Endothelial cell (in vitro differentiated cells): Measurements from ENCODE around the gene SP140. TPM values are rescaled to one million over a fixed set of nuclear protein-coding genes. Genes with fewer than 3 reads are reported as not detected.
"Not testable (repeated sequence)": the region's sequence is repeated elsewhere in the genome, so short reads cannot be mapped to it uniquely, and the experiment has no call there.

ENCODE experiments used
- DNase-seq: peaks from one replicate; pipeline ENCODE4 v3.0.0; 2021; ENCODE audit warnings: low spot score
- H3K27ac Mint-ChIP-seq: one replicate; pipeline ENCODE4 v1.8.0; 2021; ENCODE audit warnings: mixed read lengths, inconsistent platforms; ENCODE audit not compliant: unreplicated experiment
- H3K27me3 Mint-ChIP-seq: one replicate; pipeline ENCODE4 v1.8.0; 2021; ENCODE audit warnings: mild to moderate bottlenecking, moderate library complexity, mixed read lengths, inconsistent platforms; ENCODE audit not compliant: unreplicated experiment
- H3K36me3 Mint-ChIP-seq: one replicate; pipeline ENCODE4 v1.8.0; 2021; ENCODE audit warnings: mild to moderate bottlenecking, low read depth, mixed read lengths, inconsistent platforms; ENCODE audit not compliant: unreplicated experiment
- H3K4me1 Mint-ChIP-seq: one replicate; pipeline ENCODE4 v1.8.0; 2021; ENCODE audit warnings: mild to moderate bottlenecking, mixed read lengths, inconsistent platforms; ENCODE audit not compliant: unreplicated experiment
- H3K4me3 Mint-ChIP-seq: one replicate; pipeline ENCODE4 v1.8.0; 2021; ENCODE audit warnings: mild to moderate bottlenecking, mixed read lengths, inconsistent platforms; ENCODE audit not compliant: unreplicated experiment
- H3K9me3 Mint-ChIP-seq: one replicate; pipeline ENCODE4 v1.8.0; 2021; ENCODE audit warnings: mixed read lengths, inconsistent platforms; ENCODE audit not compliant: unreplicated experiment
- total RNA-seq: library from RNA; stranded (reverse); fragmentation: NEBNext Ultra II Directional; extraction: Animal tissue kit (Norgen Biotek cat#: 25700); gene quantifications from one replicate; pipeline ENCODE4 v1.2.1, GENCODE V29; 2021; ENCODE audit not compliant: unreplicated experiment
- TF ChIP-seq, protein P1 (sequence below): fragments of 200-600 bp; sonication (generic); IDR thresholded peaks from one replicate; pipeline ENCODE4 v1.5.0; 2021; ENCODE audit warnings: antibody characterized with exemption; ENCODE audit not compliant: unreplicated experiment

Gene SP140
- total RNA-seq, 1 donor from 2014 or later = not detected

DNA sequence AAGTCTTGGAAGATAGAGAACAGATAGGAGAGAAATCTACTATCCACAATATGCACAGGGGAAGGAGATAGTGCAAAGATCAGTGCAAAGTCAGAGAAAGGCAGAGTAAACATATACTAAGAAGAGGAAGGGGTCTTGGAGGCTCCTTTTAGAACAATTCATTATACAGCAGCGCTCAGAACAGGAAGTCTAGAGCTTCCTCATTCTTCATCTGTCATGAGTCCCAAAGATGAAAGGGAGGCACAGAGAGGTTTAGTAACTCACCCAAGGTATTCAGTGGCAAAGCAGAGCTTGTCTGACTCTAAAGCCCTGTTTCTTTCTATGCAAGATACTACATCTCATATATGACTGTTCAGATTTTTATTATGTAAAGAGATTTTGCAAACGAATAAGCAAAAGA lies 7.1 kb upstream of the SP140 start:
- H3K27ac Mint-ChIP-seq = peak overlapping the region; percentile 11
- no peaks in the 10 kb centered on the region for H3K36me3 Mint-ChIP-seq
- H3K27me3 Mint-ChIP-seq = peaks cover 3% of the 10 kb centered on the region
- H3K4me3 Mint-ChIP-seq = no peak overlapping the region
- H3K9me3 Mint-ChIP-seq = no peaks in the 10 kb centered on the region
- DNase-seq = no peak
- TF ChIP-seq, protein P1, sequence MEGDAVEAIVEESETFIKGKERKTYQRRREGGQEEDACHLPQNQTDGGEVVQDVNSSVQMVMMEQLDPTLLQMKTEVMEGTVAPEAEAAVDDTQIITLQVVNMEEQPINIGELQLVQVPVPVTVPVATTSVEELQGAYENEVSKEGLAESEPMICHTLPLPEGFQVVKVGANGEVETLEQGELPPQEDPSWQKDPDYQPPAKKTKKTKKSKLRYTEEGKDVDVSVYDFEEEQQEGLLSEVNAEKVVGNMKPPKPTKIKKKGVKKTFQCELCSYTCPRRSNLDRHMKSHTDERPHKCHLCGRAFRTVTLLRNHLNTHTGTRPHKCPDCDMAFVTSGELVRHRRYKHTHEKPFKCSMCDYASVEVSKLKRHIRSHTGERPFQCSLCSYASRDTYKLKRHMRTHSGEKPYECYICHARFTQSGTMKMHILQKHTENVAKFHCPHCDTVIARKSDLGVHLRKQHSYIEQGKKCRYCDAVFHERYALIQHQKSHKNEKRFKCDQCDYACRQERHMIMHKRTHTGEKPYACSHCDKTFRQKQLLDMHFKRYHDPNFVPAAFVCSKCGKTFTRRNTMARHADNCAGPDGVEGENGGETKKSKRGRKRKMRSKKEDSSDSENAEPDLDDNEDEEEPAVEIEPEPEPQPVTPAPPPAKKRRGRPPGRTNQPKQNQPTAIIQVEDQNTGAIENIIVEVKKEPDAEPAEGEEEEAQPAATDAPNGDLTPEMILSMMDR = no peak
- H3K4me1 Mint-ChIP-seq = peaks cover 20% of the 10 kb centered on the region

DNA sequence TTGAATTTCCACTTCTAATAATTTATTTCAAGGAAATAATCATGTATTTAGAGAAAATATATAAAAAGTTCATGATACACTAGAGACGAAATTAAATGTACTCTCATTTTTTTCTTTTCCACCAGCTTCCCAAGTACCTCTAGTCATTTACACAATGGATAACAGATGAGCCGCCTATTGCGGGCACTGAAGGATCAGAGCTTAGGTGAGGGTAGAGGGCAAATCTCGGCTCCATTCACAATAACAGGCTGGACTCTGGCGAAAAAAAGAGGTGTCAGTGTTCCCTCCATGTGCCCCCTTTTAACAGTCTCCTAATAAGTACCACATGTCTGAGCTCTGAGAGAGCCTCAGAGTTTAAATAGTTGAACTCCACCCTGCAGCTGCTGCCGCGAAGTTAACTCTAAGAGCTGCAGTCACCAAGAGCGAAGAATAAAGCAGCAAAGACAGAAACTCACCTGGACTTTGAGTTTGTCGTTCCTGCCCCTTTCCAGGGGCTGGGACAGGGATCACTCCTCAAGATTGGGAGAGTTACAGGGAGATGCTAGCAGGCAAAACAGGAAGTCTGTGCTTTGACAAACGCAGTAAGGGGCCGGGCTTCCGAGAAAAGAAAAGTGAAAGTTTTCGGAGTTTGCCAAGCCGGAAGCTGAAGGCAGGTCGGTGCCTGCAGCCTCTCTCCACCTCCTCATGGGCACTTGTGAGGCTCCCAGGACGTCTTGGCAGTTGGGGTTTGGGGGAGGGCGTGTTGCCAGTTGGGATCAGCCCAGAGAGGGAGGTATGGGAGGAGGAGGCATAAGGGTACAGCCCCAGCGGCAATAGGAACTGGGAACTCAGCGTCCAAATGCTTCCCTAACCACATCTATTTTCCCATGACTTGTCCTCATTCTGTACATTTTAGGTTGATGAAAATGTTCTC lies 5.9 kb upstream of the SP140 start, which contains the start of gene SP110:
SP110 (minus strand) TSS at position 566 of the 913 bp plus-strand sequence. CDS start 3,057 bp downstream, outside the sequence.
- peaks cover 20% of the 10 kb centered on the region for H3K4me1 Mint-ChIP-seq
- H3K36me3 Mint-ChIP-seq = no peaks in the 10 kb centered on the region
- TF ChIP-seq, protein P1 = no peak
- H3K27ac Mint-ChIP-seq = peak within 1 kb of the TSS; percentile 20
- no peaks in the 10 kb centered on the region for H3K9me3 Mint-ChIP-seq
- peak within 1 kb of the TSS; percentile 90 for H3K4me3 Mint-ChIP-seq
- no peaks in the 10 kb centered on the region for H3K27me3 Mint-ChIP-seq
- peak; percentile 47 for DNase-seq

DNA sequence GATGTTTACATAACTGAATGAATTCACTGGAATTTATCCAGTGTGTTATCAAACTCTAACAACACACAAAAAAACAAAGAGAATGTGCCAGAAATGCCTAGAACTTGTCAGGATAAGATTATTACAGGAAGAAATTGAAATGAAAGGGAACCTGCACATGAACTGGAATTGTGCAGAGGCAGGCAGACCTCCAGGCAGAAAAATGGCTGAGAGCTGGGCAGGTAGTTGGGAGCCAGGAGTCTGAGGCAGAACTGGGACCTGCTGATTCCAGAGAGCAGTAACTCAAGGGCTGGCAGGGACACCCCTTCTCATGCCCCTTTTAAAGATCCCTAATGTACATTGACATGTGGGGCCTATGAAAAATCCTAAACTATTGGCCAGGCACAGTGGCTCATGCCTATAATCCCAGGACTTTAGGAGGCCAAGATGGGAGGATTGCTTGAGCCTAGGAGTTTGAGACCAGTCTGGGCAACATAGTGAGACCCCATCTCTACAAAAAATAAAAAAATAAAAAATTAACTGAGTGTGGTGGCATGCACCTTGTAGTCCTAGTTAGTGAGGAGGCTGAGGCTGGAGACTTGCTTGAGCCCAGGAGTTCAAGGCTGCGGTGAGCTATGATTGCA lies 5.1 kb upstream of the SP140 start:
- TF ChIP-seq, protein P1 = no peak
- H3K9me3 Mint-ChIP-seq = no peaks in the 10 kb centered on the region
- H3K27ac Mint-ChIP-seq = no peak overlapping the region
- H3K4me1 Mint-ChIP-seq = peaks cover 20% of the 10 kb centered on the region
- no peaks in the 10 kb centered on the region for H3K27me3 Mint-ChIP-seq
- H3K4me3 Mint-ChIP-seq = peak overlapping the region; percentile 90
- no peaks in the 10 kb centered on the region for H3K36me3 Mint-ChIP-seq
- no peak for DNase-seq

GRCh38 chr2:230221493-230221892 lies 4.0 kb upstream of the SP140 start:
- H3K4me3 Mint-ChIP-seq = no peak overlapping the region
- H3K27me3 Mint-ChIP-seq = no peaks in the 10 kb centered on the region
- H3K36me3 Mint-ChIP-seq = no peaks in the 10 kb centered on the region
- TF ChIP-seq, protein P1 = no peak
- H3K9me3 Mint-ChIP-seq = no peaks in the 10 kb centered on the region
- no peak overlapping the region for H3K27ac Mint-ChIP-seq
- peaks cover 20% of the 10 kb centered on the region for H3K4me1 Mint-ChIP-seq
- DNase-seq = no peak

DNA sequence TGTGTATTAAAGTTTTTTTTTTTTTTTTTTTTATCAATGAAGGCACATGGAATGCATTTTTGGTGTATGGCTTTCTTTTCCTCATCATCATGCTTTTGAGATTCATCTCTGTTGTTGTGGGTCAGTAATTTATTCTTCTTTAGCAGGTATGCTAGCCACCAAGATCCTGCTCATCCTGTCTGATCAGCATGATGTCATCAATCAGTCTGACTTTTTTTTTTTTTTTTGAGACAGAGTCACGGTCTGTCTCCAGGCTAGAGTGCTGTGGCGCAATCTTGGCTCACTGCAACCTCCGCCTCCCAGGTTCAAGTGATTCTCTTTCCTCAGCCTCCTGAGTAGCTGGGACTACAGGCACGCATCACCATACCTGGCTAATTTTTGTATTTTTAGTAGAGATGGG lies 2.7 kb upstream of the SP140 start:
- H3K9me3 Mint-ChIP-seq, H3K36me3 Mint-ChIP-seq, H3K27ac Mint-ChIP-seq, H3K4me3 Mint-ChIP-seq, H3K27me3 Mint-ChIP-seq, DNase-seq: not testable (repeated sequence)
- peaks cover 25% of the 10 kb centered on the region for H3K4me1 Mint-ChIP-seq
